C4-2B (cell line): ENCODE measurements around the gene NSFL1C.

Source experiments
- CTCF ChIP-seq: fragments of 450-650 bp; conservative IDR thresholded peaks from 2 replicates; pipeline ENCODE4 v1.5.1; 2017; ENCODE audit warnings: mild to moderate bottlenecking
- ZFX ChIP-seq: fragments of 450-650 bp; IDR thresholded peaks from 2 replicates; pipeline ENCODE4 v1.6.1; 2017

- TF ChIP-seq CTCF (no peak), ZFX (no peak)
Measured at GRCh38 chr20:1462834-1463233, 3.8 kb downstream of the NSFL1C start.
